Transverse colon (tissue), 4 donors: ENCODE measurements around the gene TFAP2A. TPM values are rescaled to one million over a fixed set of nuclear protein-coding genes. Genes with fewer than 3 reads are reported as not detected.

Experiments used
- DNase-seq: peaks from one replicate; pipeline ENCODE4 v3.0.0-alpha.2; 2019
- H3K27ac ChIP-seq, 4 donors: fragments of 200-600 bp; sonication (generic); 2 replicates each; pipeline ENCODE4 v1.5.1; 2016 to 2018; ENCODE audit warnings: inconsistent platforms in 4 of 4
- H3K27me3 ChIP-seq: fragments of 200-600 bp; sonication (generic); 2 replicates; pipeline ENCODE4 v1.5.1; 2017; ENCODE audit warnings: inconsistent platforms
- H3K36me3 ChIP-seq, 4 donors: fragments of 200-600 bp; sonication (generic); 2 replicates each; pipeline ENCODE4 v1.5.1; 2017 to 2019; ENCODE audit warnings: inconsistent platforms in 4 of 4
- H3K4me1 ChIP-seq, 4 donors: fragments of 200-600 bp; sonication (generic); 2 replicates each; pipeline ENCODE4 v1.5.1; 2017 to 2020; ENCODE audit warnings: inconsistent platforms in 4 of 4
- H3K4me3 ChIP-seq, 4 donors: fragments of 200-600 bp; sonication (generic); 1 replicate in 1 of 4; 2 replicates in 3 of 4; pipeline versions ENCODE4 v1.5.1 to v1.6.1; 2017 to 2019; ENCODE audit warnings: inconsistent platforms in 4 of 4
- H3K9me3 ChIP-seq, 2 donors: fragments of 200-600 bp; sonication (generic); 2 replicates each; pipeline ENCODE4 v1.5.1; 2017 to 2019; ENCODE audit warnings: inconsistent platforms in 2 of 2
- EP300 ChIP-seq: sonication (generic); formaldehyde crosslinking; IDR thresholded peaks from one replicate; pipeline ENCODE4 v1.6.1; 2017; ENCODE audit warnings: antibody characterized with exemption, low read depth
- POLR2A ChIP-seq: fragments of 450-650 bp; IDR thresholded peaks from one replicate; pipeline ENCODE4 v1.6.1; 2016; ENCODE audit warnings: antibody characterized with exemption, mild to moderate bottlenecking, moderate library complexity
- POLR2AphosphoS5 ChIP-seq, 3 donors: sonication (generic); formaldehyde crosslinking; IDR thresholded peaks; one replicate each; pipeline ENCODE4 v1.6.1; 2016; ENCODE audit warnings: antibody characterized with exemption in 3 of 3
- WGBS, 2 donors: methylation state at CpG; one replicate each; pipeline ENCODE4 v1.1.5; 2018; ENCODE audit warnings: low coverage in 1 of 2; 5-methylcytosine and 5-hydroxymethylcytosine counted together
- in situ Hi-C, 4 donors: fragments of 200-750 bp; cut with MboI; loops; one replicate each; pipeline versions ENCODE4 v1.15.0 to v1.15.1; 2017; ENCODE audit warnings: low sequenced_read_pairs in 3 of 4, low pct_ligation_motif_present in 1 of 4, low pct_unique_long_range_greater_than_20kb in 1 of 4
- intact Hi-C: fragments of 100-400 bp; cut with DNase I; formaldehyde crosslinking; loops from one replicate; pipeline ENCODE4 v1.15.1; 2023; ENCODE audit warnings: low total_unique reads
- total RNA-seq, 4 donors: library from RNA; depleted of rRNA; stranded (reverse); fragments of >200 nt; gene quantifications; one replicate each; pipeline ENCODE4 v1.1.0, GENCODE V29; 2016
- TF ChIP-seq, protein P1 (sequence below), 5 experiments: fragments of 200-600 bp in 3 of 5; fragments of 450-650 bp in 2 of 5; sonication (generic) in 3 of 5; IDR thresholded peaks; 1 replicate in 2 of 5; 2 replicates in 3 of 5; pipeline ENCODE4 v1.5.1; 2016 to 2017; ENCODE audit warnings: antibody characterized with exemption in 5 of 5, inconsistent platforms in 3 of 5, mild to moderate bottlenecking in 2 of 5, moderate library complexity in 1 of 5

TFAP2A gene
- total RNA-seq, 4 donors from 2014 or later: not detected

DNA sequence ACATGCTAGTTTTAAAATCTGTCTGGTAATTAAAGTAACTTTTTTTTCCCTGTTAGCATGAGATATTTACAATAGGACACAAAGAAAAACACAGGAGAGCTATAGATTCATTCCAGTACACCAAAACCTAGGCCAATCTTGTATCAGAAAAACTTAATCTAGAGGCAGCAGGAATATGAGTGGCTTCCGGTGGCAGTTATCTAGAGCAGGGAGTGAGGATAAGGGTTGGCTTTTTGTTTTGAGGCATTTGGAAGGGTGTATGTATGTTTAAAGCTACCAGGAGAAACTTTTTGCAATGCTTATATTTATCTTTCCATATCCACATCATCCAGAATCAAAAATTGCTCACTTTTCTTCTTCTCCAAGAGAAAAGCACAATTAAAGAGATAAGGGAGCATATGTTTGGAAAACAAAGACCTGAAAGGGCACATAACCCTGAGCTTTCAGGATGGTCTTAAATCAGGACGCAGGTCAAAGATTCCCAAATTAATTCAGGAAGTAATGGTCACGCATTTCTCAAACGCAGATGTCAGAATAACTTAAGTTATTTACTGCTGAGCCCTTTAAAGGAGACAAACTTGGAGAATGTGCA is 13.1 kb downstream of the TFAP2A start:
- Histone ChIP-seq H3K4me3 (no peak overlapping the region), H3K4me1 (peaks cover 8 to 15% (median 11%) of the 10 kb centered on the region in 4 donors), H3K27ac (no peak overlapping the region), H3K27me3 (peaks cover 89% of the 10 kb centered on the region), H3K36me3 (no peaks in the 10 kb centered on the region), H3K9me3 (no peaks in the 10 kb centered on the region)
- in situ Hi-C loops (loop anchor here in 1 of 4 donors (25.0 kb wide), 1 partner anchor 364 kb away; no protein-coding TSS in a partner anchor), intact Hi-C loops (no loop called here)
- WGBS, 2 donors: 30 to 50% methylated on average over 4 of the region's 4 CpGs
- TF ChIP-seq EP300 (no peak), POLR2AphosphoS5 (IDR thresholded peaks at IDR 0.05) (no peak), POLR2A (no peak)
- TF ChIP-seq, protein P1, sequence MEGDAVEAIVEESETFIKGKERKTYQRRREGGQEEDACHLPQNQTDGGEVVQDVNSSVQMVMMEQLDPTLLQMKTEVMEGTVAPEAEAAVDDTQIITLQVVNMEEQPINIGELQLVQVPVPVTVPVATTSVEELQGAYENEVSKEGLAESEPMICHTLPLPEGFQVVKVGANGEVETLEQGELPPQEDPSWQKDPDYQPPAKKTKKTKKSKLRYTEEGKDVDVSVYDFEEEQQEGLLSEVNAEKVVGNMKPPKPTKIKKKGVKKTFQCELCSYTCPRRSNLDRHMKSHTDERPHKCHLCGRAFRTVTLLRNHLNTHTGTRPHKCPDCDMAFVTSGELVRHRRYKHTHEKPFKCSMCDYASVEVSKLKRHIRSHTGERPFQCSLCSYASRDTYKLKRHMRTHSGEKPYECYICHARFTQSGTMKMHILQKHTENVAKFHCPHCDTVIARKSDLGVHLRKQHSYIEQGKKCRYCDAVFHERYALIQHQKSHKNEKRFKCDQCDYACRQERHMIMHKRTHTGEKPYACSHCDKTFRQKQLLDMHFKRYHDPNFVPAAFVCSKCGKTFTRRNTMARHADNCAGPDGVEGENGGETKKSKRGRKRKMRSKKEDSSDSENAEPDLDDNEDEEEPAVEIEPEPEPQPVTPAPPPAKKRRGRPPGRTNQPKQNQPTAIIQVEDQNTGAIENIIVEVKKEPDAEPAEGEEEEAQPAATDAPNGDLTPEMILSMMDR (IDR thresholded peaks at IDR 0.05): no peak
- no peak for DNase-seq

- in situ Hi-C loops (loop anchor here in 1 of 4 donors (25.0 kb wide), 1 partner anchor 364 kb away; no protein-coding TSS in a partner anchor), intact Hi-C loops (no loop called here)
- WGBS, 2 donors: 38 to 44% methylated on average over 4 to 9 of the region's 9 CpGs
- no peak for DNase-seq
- Histone ChIP-seq H3K4me1 (peaks cover 8 to 15% (median 11%) of the 10 kb centered on the region in 4 donors), H3K27me3 (peaks cover 89% of the 10 kb centered on the region), H3K9me3 (no peaks in the 10 kb centered on the region), H3K36me3 (no peaks in the 10 kb centered on the region), H3K27ac (no peak overlapping the region), H3K4me3 (no peak overlapping the region)
- TF ChIP-seq, protein P1 (IDR thresholded peaks at IDR 0.05): no peak
- TF ChIP-seq POLR2A: no peak
- TF ChIP-seq POLR2AphosphoS5 (IDR thresholded peaks at IDR 0.05): no peak
- TF ChIP-seq EP300: no peak
Observed at GRCh38 chr6:10401004-10401536, 13.8 kb downstream of the TFAP2A start.

- in situ Hi-C loops: loop anchor here in 1 of 4 donors (25.0 kb wide), 1 partner anchor 363 kb away; no protein-coding TSS in a partner anchor
- Histone ChIP-seq H3K9me3 (no peaks in the 10 kb centered on the region), H3K27me3 (peaks cover 89% of the 10 kb centered on the region), H3K27ac (no peak overlapping the region), H3K4me1 (peaks cover 8 to 15% (median 11%) of the 10 kb centered on the region in 4 donors), H3K36me3 (no peaks in the 10 kb centered on the region), H3K4me3 (no peak overlapping the region)
- no peak for DNase-seq
- intact Hi-C loops: no loop called here
- TF ChIP-seq, protein P1 (IDR thresholded peaks at IDR 0.05): no peak
- TF ChIP-seq POLR2AphosphoS5 (IDR thresholded peaks at IDR 0.05): no peak
- TF ChIP-seq POLR2A: no peak
- no peak for TF ChIP-seq EP300
- 52 to 66% methylated on average over 8 of the region's 8 CpGs for WGBS, 2 donors
Observed at GRCh38 chr6:10400330-10400729, 14.5 kb downstream of the TFAP2A start.

- Histone ChIP-seq H3K36me3 (no peaks in the 10 kb centered on the region), H3K27me3 (peaks cover 91% of the 10 kb centered on the region), H3K4me1 (peaks cover 7 to 9% (median 8%) of the 10 kb centered on the region in 4 donors), H3K4me3 (no peak overlapping the region), H3K27ac (no peak overlapping the region), H3K9me3 (no peaks in the 10 kb centered on the region)
- no peak for DNase-seq
- in situ Hi-C loops (no loop called here), intact Hi-C loops (no loop called here)
- TF ChIP-seq, protein P1 (IDR thresholded peaks at IDR 0.05): no peak
- no peak for TF ChIP-seq EP300
- no peak for TF ChIP-seq POLR2A
- no peak for TF ChIP-seq POLR2AphosphoS5 (IDR thresholded peaks at IDR 0.05)
- 94 to 100% methylated on average over 2 of the region's 2 CpGs for WGBS, 2 donors
Observed at GRCh38 chr6:10399451-10399850, 15.4 kb downstream of the TFAP2A start.
